ENCODE data around the gene CELA2A.
"Not testable (repeated sequence)": the region's sequence is repeated elsewhere in the genome, so short reads cannot be mapped to it uniquely, and the experiment has no call there.

CELA2A gene

GRCh38 chr1:15425521-15425920 is 31.0 kb upstream of the CELA2A start:
- DNase-seq = no peak

- DNase-seq = no peak
Observed at GRCh38 chr1:15425958-15426357, 30.6 kb upstream of the CELA2A start.

GRCh38 chr1:15426492-15427279 is 29.8 kb upstream of the CELA2A start:
- no peak for DNase-seq

DNA sequence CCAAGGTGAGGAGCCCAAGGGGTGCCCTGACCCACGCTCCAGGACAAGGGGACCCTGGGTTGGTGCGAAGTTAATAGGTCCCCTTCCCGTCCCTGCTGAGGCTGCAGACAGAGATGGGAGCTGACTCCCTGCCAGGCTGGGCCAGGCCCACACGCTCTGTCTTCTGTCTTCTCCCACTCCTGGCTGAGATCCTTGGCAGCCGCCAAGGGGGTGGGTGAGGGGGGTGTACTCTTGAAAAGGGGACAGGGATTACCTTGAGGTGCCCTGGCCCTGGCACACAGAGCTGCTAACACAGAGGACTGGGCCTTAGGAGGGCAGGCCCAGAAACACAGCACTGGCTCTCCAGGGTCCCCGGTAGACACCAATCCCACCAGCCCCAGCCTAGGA is 29.3 kb upstream of the CELA2A start:
- DNase-seq = no peak

- DNase-seq = not testable (repeated sequence)
Observed at GRCh38 chr1:15428252-15428651, 28.3 kb upstream of the CELA2A start.

GRCh38 chr1:15428815-15429435 is 27.6 kb upstream of the CELA2A start:
- no peak for DNase-seq

- no peak for DNase-seq
Observed at GRCh38 chr1:15429701-15430149, 26.8 kb upstream of the CELA2A start.

- DNase-seq = no peak
Observed at GRCh38 chr1:15430787-15431570, 25.6 kb upstream of the CELA2A start.

DNA sequence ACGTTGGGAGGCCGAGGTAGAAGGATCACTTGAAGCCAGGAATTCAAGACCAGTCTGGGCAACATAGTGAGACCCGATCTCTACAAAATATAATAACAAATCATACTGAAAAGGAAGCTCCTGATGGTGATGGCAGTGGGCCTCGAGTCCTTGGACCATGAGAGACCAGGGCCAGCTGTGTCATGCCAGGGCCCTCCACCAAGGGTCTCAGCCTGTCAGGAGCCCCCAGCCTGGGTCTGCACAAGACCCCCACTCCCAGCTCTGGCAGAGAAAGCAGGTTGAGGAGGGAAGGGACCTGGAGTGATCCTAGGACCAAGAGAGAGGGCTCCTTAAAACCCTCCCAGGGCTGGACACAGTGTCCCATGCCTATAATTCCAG is 25.0 kb upstream of the CELA2A start:
- no peak for DNase-seq

GRCh38 chr1:15432324-15432723 is 24.2 kb upstream of the CELA2A start:
- DNase-seq = no peak

DNA sequence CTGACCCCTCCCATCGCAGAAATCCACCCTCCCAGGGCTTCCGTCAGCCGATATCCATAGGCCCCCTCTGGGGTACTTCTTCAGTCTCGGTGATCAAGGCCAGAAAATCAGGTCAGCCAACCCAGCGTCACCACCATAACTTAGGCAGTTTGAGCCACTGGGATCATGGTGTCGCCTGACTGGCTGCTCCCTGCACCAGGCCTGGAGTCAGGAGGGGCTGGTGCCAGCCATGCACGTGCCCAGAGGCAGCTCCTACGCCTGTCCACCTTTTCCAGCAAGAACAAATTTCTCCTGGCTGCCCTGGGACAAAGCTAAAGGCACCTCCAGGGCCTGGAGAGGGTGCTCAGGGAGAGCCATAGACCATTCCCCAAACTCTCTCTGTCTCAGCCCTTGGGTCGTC is 23.1 kb upstream of the CELA2A start:
- no peak for DNase-seq

DNA sequence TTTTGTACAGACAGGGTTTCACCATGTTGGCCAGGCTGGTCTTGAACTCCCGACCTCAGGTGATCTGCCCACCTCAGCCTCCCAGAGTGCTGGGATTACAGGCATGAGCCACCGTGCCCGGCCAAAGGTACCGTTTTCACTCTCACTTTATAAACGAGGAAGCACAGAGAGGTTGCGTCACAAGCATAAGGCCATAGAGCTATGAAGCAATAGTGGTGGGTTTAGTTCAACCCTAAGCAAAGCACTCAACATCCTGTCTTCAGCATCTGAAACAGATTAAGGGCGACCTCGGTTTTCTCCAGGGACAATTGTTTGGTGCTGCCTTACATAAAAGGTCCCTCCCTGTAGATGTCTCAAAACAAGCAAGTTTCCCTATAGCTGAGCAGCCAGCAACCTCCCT is 21.8 kb upstream of the CELA2A start:
- DNase-seq = not testable (repeated sequence)

- DNase-seq = no peak
Observed at GRCh38 chr1:15435239-15436077, 21.1 kb upstream of the CELA2A start.

DNA sequence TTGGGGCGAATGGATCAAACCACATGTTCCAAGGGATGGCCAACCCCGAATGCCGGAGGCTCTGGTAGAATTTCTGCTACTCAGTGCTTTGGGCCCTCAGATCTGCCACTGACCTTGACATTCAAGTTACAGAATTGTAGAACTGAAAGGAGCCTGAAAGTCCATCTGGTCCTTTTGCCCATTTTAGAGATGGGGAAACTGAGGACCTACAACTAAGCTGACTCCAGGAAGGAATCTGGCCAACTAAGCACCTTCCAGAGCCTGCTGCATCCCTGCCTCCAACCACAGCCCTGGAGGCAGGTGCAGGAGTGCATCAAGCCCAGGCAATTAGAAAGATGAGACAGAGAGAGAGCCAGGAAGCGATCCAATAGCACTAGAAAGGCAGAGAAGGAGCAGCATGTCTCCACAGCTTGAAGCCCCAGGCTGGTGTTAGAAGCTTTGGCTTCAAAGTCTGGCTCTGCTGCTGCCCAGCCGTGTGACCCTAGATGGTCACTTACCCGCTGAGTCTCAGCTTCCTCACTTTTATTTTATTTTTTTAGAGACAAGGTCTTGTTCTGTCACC is 19.6 kb upstream of the CELA2A start:
- DNase-seq = no peak

GRCh38 chr1:15439325-15439724 is 17.2 kb upstream of the CELA2A start:
- no peak for DNase-seq

- no peak for DNase-seq
Observed at GRCh38 chr1:15440357-15440756, 16.2 kb upstream of the CELA2A start.

DNA sequence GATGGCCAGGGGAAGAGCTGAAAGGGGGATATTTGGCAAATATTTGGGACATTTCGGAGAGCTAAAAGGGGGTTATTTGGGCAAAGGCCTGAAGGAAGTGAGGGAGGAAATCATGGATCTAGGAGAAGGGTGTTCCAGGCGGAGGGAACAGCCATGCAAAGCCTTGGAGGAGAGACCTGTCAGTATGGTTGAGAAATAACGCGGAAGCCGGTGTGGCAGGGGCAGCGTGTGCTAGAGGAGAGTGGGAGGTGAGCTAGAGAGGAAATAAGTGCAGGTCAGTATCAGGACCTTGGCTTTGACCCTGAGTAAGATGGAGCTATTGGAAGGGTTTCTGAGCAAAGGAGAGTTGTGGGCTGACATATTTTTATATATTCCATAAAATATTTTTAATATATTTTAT is 15.3 kb upstream of the CELA2A start:
- DNase-seq = no peak

GRCh38 chr1:15442119-15442518 is 14.4 kb upstream of the CELA2A start:
- DNase-seq = no peak

GRCh38 chr1:15442759-15443158 is 13.8 kb upstream of the CELA2A start:
- DNase-seq = no peak

DNA sequence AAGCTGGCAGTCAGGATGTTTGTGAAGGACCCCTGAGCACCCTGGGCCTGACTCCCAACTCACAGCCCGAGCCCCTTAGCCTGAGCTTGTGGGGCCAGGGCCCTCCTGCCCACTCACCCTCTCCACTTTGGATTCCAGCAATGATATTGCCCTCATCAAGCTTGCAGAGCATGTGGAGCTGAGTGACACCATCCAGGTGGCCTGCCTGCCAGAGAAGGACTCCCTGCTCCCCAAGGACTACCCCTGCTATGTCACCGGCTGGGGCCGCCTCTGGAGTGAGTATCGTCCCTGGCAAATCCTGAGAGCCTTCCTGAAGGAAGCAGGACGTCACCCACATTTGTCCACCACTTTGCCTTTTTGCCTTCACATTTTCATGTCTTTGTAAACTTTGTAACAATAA is 13.3 kb upstream of the CELA2A start:
- no peak for DNase-seq

DNA sequence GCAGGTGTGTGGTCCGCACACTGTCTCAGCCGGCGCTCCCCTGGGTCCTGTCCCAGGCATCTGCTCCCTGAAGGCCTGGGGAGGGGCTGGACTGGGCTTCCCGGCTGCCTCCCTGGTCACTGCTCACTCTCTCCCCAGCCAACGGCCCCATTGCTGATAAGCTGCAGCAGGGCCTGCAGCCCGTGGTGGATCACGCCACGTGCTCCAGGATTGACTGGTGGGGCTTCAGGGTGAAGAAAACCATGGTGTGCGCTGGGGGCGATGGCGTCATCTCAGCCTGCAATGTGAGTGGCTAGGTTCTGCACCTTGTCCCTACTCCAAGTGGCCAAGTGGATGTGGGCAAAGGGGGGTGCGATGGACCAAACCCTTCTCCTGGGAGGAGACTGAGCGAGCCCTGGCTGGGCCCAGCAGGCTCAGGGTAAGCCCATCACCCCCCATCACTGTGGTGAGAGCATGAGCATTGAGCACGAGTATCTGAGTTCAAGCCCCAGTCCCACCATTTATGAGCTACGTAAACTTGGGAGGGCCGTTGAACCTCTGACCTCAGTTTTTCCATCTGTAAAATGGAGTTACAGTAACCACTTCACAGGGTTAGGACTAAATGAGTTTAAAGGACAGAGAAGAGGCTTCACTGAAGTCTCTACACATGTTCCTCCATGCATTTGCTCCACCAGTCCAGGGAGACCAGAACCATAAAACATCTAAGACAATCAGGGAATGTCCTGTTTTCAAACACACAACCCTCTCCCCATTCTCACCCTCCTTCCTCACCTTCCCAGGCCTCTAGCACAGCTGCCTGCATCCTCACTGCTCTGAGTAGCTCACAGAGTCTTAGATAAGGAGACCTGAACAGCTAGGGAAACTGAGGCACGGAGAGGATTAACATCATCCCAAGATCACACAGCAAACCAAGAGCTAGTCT is 11.8 kb upstream of the CELA2A start:
- no peak for DNase-seq
